GM23338 (cell line): ENCODE data around the gene ADGRV1. TPM values are rescaled to one million over a fixed set of nuclear protein-coding genes. Genes with fewer than 3 reads are reported as not detected.
"Not testable (repeated sequence)": the region's sequence is repeated elsewhere in the genome, so short reads cannot be mapped to it uniquely, and the experiment has no call there.

ENCODE experiments used
- ATAC-seq: fragments of 200-7000 bp; cut with Tn5 transposase; 3 replicates; pipeline ENCODE4 v1.9.1; 2020
- DNase-seq: peaks from one replicate; pipeline ENCODE4 v3.0.0-alpha.2; 2015; ENCODE audit warnings: low spot score
- H2AFZ ChIP-seq: fragments of 200-600 bp; sonication (generic); 2 replicates; pipeline ENCODE4 v1.8.0; 2016; ENCODE audit warnings: antibody characterized with exemption, mild to moderate bottlenecking, moderate library complexity
- H3F3A ChIP-seq: fragments of 200-600 bp; sonication (generic); replicated peaks from 2 replicates; pipeline ENCODE4 v1.8.0; 2017; ENCODE audit warnings: antibody characterized with exemption, mixed run types, low read depth
- H3K27ac ChIP-seq: fragments of 200-600 bp; sonication (generic); 2 replicates; pipeline ENCODE4 v1.6.1; 2016; ENCODE audit warnings: low read depth
- H3K27me3 ChIP-seq: fragments of 200-600 bp; sonication (generic); 2 replicates; pipeline ENCODE4 v1.8.0; 2016; ENCODE audit warnings: mild to moderate bottlenecking, mixed run types, moderate library complexity; ENCODE audit not compliant: insufficient read depth
- H3K36me3 ChIP-seq: fragments of 200-600 bp; sonication (generic); 2 replicates; pipeline ENCODE4 v1.8.0; 2016; ENCODE audit warnings: mild to moderate bottlenecking; ENCODE audit not compliant: insufficient read depth
- H3K4me1 ChIP-seq: fragments of 200-600 bp; sonication (generic); 2 replicates; pipeline ENCODE4 v1.8.0; 2016; ENCODE audit warnings: mild to moderate bottlenecking, moderate library complexity; ENCODE audit not compliant: insufficient read depth
- H3K4me2 ChIP-seq: fragments of 200-600 bp; sonication (generic); 2 replicates; pipeline ENCODE4 v1.7.1; 2017; ENCODE audit warnings: mixed run types
- H3K4me3 ChIP-seq: fragments of 200-600 bp; sonication (generic); 2 replicates; pipeline ENCODE4 v1.6.1; 2016; ENCODE audit warnings: mixed run types
- H3K79me2 ChIP-seq: fragments of 200-600 bp; sonication (generic); replicated peaks from 2 replicates; pipeline ENCODE4 v1.8.0; 2017; ENCODE audit warnings: mild to moderate bottlenecking; ENCODE audit not compliant: insufficient read depth
- H3K9me2 ChIP-seq: fragments of 200-600 bp; sonication (generic); 2 replicates; pipeline ENCODE4 v1.8.0; 2017; ENCODE audit not compliant: insufficient read depth
- H4K20me1 ChIP-seq: fragments of 200-600 bp; sonication (generic); replicated peaks from 2 replicates; pipeline ENCODE4 v1.8.0; 2017; ENCODE audit warnings: mild to moderate bottlenecking; ENCODE audit not compliant: insufficient read depth
- H3K27ac Mint-ChIP-seq: 2 replicates; pipeline ENCODE4 v1.8.0; 2020; ENCODE audit warnings: inconsistent platforms, mild to moderate bottlenecking, moderate library complexity, mixed read lengths
- H3K27me3 Mint-ChIP-seq: 3 replicates; pipeline ENCODE4 v1.8.0; 2022; ENCODE audit warnings: low read depth, mild to moderate bottlenecking, moderate library complexity, mixed read lengths, inconsistent platforms; ENCODE audit not compliant: insufficient read depth, poor library complexity
- H3K36me3 Mint-ChIP-seq: 3 replicates; pipeline ENCODE4 v1.8.0; 2021; ENCODE audit warnings: low read depth, mild to moderate bottlenecking, inconsistent platforms, moderate library complexity, mixed read lengths
- H3K4me1 Mint-ChIP-seq: 3 replicates; pipeline ENCODE4 v1.8.0; 2020; ENCODE audit warnings: mild to moderate bottlenecking, inconsistent platforms, mixed read lengths
- H3K4me3 Mint-ChIP-seq: 3 replicates; pipeline ENCODE4 v1.8.0; 2021; ENCODE audit warnings: moderate library complexity, mild to moderate bottlenecking, inconsistent platforms, mixed read lengths
- H3K9me3 Mint-ChIP-seq: 3 replicates; pipeline ENCODE4 v1.8.0; 2020; ENCODE audit warnings: moderate library complexity, mild to moderate bottlenecking, inconsistent platforms, mixed read lengths
- CREB1 ChIP-seq: fragments of 250-450 bp; sonication (Bioruptor Pico); IDR thresholded peaks from 2 replicates; pipeline ENCODE4 v1.5.0; 2020; ENCODE audit warnings: low read depth, mild to moderate bottlenecking, moderate library complexity
- EZH2 ChIP-seq: fragments of 200-600 bp; sonication (generic); IDR thresholded peaks from one replicate; pipeline ENCODE4 v1.8.0; 2017; ENCODE audit warnings: antibody characterized with exemption, mild to moderate bottlenecking, low read depth; ENCODE audit not compliant: unreplicated experiment
- JUNB ChIP-seq: IDR thresholded peaks from one replicate; pipeline ENCODE4 v1.6.1; 2016; ENCODE audit warnings: antibody characterized with exemption; ENCODE audit not compliant: unreplicated experiment
- ZNF114 ChIP-seq: fragments of 250-450 bp; sonication (Bioruptor Pico); IDR thresholded peaks from 2 replicates; pipeline ENCODE4 v1.5.0; 2020; ENCODE audit warnings: mild to moderate bottlenecking, moderate library complexity
- polyA plus RNA-seq: library from polyadenylated mRNA; unstranded; fragments of >200 nt; fragmentation: Nextera tagmentation; extraction: Ambion mirVana; gene quantifications from 2 replicates; pipeline ENCODE4 v1.2.1, GENCODE V29; 2016
- total RNA-seq: library from RNA; depleted of rRNA; stranded (reverse); fragments of >200 nt; shearing (Covaris generic); gene quantifications from 2 replicates; pipeline ENCODE4 v1.2.3, GENCODE V29; 2014
- TF ChIP-seq, protein P1 (sequence below), 2 experiments: fragments of 200-600 bp in 1 of 2; sonication (generic) in 1 of 2; conservative IDR thresholded peaks; 2 replicates each; pipeline versions ENCODE4 v1.5.1 to v1.6.1; 2016 to 2017; ENCODE audit warnings: antibody characterized with exemption in 2 of 2, low read depth in 2 of 2, mild to moderate bottlenecking in 2 of 2, moderate library complexity in 1 of 2
- TF ChIP-seq, protein P2 (sequence below): IDR thresholded peaks from one replicate; pipeline ENCODE4 v1.6.1; 2018; ENCODE audit warnings: antibody characterized with exemption; ENCODE audit not compliant: unreplicated experiment
- TF ChIP-seq, protein P3 (sequence below): IDR thresholded peaks from 2 replicates; pipeline ENCODE4 v1.6.1; 2016; ENCODE audit warnings: antibody characterized with exemption

ADGRV1 gene
- total and polyA plus RNA-seq, 2 experiments from 2014 or later: 46.1 to 149 TPM

DNA sequence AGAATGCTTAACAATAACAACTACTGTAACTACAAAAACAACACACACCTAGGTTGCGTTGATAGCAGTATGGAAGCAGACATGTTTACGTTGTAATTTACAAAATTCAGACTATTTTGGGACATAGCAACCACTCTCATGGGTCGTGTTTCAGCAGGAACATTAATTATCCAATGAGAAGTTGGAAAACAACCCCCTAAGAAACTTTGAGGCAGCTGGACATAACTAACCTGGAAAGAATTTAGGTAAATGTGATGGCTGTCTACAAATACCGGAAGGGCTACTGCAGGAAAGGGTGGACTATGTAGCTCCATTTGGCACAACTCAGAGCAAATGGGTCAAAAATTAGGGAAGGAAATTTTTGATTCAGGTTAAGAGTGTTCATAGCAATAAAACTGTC, 409.3 kb downstream of the ADGRV1 start (continued):
- TF ChIP-seq, protein P1, sequence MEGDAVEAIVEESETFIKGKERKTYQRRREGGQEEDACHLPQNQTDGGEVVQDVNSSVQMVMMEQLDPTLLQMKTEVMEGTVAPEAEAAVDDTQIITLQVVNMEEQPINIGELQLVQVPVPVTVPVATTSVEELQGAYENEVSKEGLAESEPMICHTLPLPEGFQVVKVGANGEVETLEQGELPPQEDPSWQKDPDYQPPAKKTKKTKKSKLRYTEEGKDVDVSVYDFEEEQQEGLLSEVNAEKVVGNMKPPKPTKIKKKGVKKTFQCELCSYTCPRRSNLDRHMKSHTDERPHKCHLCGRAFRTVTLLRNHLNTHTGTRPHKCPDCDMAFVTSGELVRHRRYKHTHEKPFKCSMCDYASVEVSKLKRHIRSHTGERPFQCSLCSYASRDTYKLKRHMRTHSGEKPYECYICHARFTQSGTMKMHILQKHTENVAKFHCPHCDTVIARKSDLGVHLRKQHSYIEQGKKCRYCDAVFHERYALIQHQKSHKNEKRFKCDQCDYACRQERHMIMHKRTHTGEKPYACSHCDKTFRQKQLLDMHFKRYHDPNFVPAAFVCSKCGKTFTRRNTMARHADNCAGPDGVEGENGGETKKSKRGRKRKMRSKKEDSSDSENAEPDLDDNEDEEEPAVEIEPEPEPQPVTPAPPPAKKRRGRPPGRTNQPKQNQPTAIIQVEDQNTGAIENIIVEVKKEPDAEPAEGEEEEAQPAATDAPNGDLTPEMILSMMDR (conservative IDR thresholded peaks at IDR 0.05; ENCODE audit: low read depth in 2 of 2): no peak
- no peak for TF ChIP-seq ZNF114 (CRISPR knock-in tag)
- TF ChIP-seq EZH2: no peak
- TF ChIP-seq, protein P2, sequence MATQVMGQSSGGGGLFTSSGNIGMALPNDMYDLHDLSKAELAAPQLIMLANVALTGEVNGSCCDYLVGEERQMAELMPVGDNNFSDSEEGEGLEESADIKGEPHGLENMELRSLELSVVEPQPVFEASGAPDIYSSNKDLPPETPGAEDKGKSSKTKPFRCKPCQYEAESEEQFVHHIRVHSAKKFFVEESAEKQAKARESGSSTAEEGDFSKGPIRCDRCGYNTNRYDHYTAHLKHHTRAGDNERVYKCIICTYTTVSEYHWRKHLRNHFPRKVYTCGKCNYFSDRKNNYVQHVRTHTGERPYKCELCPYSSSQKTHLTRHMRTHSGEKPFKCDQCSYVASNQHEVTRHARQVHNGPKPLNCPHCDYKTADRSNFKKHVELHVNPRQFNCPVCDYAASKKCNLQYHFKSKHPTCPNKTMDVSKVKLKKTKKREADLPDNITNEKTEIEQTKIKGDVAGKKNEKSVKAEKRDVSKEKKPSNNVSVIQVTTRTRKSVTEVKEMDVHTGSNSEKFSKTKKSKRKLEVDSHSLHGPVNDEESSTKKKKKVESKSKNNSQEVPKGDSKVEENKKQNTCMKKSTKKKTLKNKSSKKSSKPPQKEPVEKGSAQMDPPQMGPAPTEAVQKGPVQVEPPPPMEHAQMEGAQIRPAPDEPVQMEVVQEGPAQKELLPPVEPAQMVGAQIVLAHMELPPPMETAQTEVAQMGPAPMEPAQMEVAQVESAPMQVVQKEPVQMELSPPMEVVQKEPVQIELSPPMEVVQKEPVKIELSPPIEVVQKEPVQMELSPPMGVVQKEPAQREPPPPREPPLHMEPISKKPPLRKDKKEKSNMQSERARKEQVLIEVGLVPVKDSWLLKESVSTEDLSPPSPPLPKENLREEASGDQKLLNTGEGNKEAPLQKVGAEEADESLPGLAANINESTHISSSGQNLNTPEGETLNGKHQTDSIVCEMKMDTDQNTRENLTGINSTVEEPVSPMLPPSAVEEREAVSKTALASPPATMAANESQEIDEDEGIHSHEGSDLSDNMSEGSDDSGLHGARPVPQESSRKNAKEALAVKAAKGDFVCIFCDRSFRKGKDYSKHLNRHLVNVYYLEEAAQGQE: no peak
- TF ChIP-seq, protein P3, sequence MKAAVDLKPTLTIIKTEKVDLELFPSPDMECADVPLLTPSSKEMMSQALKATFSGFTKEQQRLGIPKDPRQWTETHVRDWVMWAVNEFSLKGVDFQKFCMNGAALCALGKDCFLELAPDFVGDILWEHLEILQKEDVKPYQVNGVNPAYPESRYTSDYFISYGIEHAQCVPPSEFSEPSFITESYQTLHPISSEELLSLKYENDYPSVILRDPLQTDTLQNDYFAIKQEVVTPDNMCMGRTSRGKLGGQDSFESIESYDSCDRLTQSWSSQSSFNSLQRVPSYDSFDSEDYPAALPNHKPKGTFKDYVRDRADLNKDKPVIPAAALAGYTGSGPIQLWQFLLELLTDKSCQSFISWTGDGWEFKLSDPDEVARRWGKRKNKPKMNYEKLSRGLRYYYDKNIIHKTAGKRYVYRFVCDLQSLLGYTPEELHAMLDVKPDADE: no peak
- no peak for TF ChIP-seq CREB1 (CRISPR knock-in tag)

DNA sequence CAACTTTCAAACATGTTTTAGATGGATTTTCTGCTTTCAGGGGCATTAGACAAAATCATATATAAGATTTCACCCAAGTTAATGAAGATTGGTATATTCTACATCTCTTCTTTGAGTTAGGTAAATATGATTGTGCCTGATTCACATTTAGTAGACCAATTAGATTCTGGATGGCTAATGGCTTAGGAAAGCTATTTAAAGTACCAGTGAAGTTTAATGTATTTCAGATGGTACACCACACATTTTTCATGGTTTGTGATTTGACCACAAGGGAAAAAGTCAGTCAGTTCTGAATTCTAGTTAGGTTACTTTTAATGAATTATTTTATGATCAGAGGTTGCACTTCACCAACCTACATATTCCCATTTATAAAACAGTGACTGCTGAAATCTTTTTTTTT, 409.7 kb downstream of the ADGRV1 start:
- Histone ChIP-seq H4K20me1 (no peaks in the 10 kb centered on the region), H3K27ac (no peak overlapping the region), H3K36me3 (peaks cover 12% of the 10 kb centered on the region), H2AFZ (no peak overlapping the region), H3K4me2 (no peak overlapping the region), H3K27me3 (no peaks in the 10 kb centered on the region), H3K4me3 (no peak overlapping the region), H3K4me1 (no peaks in the 10 kb centered on the region), H3K9me2 (no peaks in the 10 kb centered on the region), H3F3A (no peaks in the 10 kb centered on the region), H3K79me2 (no peaks in the 10 kb centered on the region)
- Mint-ChIP-seq H3K4me3 (no peak overlapping the region), H3K27me3 (peaks cover 4% of the 10 kb centered on the region), H3K9me3 (peaks cover 38% of the 10 kb centered on the region), H3K36me3 (peaks cover 69% of the 10 kb centered on the region), H3K27ac (no peak overlapping the region), H3K4me1 (no peaks in the 10 kb centered on the region)
- ATAC-seq (no peak), DNase-seq (no peak)
- no peak for TF ChIP-seq ZNF114 (CRISPR knock-in tag)
- TF ChIP-seq JUNB: no peak
- TF ChIP-seq EZH2: no peak

DNA sequence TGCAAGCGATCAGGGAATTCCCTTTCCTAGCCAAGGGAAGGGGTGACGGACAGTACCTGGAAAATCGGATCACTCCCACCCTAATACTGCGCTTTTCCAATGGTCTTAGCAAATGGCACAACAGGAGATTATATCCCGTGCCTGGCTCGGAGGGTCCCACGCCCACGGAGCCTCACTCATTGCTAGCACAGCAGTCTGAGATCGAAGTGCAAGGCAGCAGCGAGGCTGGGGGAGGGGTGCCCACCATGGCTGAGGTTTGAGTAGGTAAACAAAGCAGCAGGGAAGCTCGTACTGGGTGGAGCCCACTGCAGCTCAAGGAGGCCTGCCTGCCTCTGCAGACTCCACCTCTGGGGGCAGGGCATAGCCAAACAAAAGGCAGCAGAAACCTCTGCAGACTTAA, 411.3 kb downstream of the ADGRV1 start:
- not testable (repeated sequence) for H3K27me3 ChIP-seq, H3K79me2 ChIP-seq, H2AFZ ChIP-seq, H3K4me3 Mint-ChIP-seq, H3K27ac ChIP-seq, H3K4me2 ChIP-seq, H3K4me3 ChIP-seq, H3K9me2 ChIP-seq, H3F3A ChIP-seq, H4K20me1 ChIP-seq, H3K27me3 Mint-ChIP-seq, ATAC-seq, DNase-seq, H3K4me1 ChIP-seq, H3K4me1 Mint-ChIP-seq, H3K27ac Mint-ChIP-seq
- H3K36me3 ChIP-seq: peaks cover 12% of the 10 kb centered on the region
- Mint-ChIP-seq H3K36me3 (peaks cover 74% of the 10 kb centered on the region), H3K9me3 (peaks cover 45% of the 10 kb centered on the region)
